ENCODE results near the gene ZBTB20.

ZBTB20 gene

GRCh38 chr3:114424337-114424736, 722.8 kb downstream of the ZBTB20 start:
- no peak for TF ChIP-seq CTCF (conservative IDR thresholded peaks at IDR 0.05; ENCODE audit: control insufficient read depth, insufficient read depth, low read depth, low read length)
- H3K4me3 ChIP-seq (ENCODE audit: control insufficient read depth, low read depth, low read length): no peak overlapping the region
- DNase-seq (ENCODE audit: low read depth): no peak

- no peak overlapping the region for H3K4me3 ChIP-seq (ENCODE audit: control insufficient read depth, low read depth, low read length)
- TF ChIP-seq CTCF (conservative IDR thresholded peaks at IDR 0.05; ENCODE audit: control insufficient read depth, insufficient read depth, low read depth, low read length): no peak
- DNase-seq (ENCODE audit: low read depth): no peak
Measured at GRCh38 chr3:114421204-114421603, 725.9 kb downstream of the ZBTB20 start.

- no peak for DNase-seq (ENCODE audit: low read depth)
- no peak overlapping the region for H3K4me3 ChIP-seq (ENCODE audit: control insufficient read depth, low read depth, low read length)
- TF ChIP-seq CTCF (conservative IDR thresholded peaks at IDR 0.05; ENCODE audit: control insufficient read depth, insufficient read depth, low read depth, low read length): no peak
Measured at GRCh38 chr3:114420072-114420471, 727.0 kb downstream of the ZBTB20 start.

DNA sequence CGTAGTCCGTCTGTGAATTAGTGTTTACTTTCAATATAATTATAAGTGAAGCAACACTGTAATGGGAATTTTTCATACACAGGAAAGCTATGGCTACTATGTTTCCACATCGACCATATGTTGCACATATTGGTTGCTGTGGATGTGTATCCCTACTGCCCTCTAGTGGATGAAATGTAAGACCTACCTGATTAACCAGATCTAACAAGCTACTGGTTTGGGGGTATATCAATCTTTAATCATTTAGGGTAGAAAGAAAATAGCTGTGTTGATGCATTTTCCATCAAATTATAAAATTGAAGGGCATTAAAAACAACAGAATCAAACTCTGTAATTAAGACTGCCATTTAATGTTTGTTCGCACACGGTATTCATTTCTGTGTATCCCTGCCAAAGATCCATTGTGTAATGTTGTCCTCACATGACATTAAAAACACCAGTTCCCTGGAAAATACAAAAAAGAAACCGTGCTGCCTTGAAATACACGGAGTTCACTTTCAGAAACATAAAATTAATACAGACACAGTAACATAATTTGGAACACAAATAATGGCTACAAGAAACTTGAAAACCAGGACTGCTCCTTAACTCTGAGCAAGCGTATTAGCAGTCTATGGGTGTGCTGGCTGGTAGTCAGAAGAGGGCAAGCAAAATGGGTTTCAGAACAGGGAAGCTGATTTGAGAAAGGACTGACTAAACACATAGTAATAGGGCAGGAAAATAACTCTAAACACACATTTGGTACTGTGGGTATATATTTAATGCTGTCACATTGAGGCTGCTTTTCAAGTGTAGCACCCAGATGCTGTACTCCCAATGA, 728.2 kb downstream of the ZBTB20 start:
- H3K4me3 ChIP-seq (ENCODE audit: control insufficient read depth, low read depth, low read length): peak overlapping the region; percentile 24

GRCh38 chr3:114418107-114418506, 729.0 kb downstream of the ZBTB20 start:
- peak; percentile 72 for DNase-seq (ENCODE audit: low read depth)
- TF ChIP-seq CTCF (conservative IDR thresholded peaks at IDR 0.05; ENCODE audit: control insufficient read depth, insufficient read depth, low read depth, low read length): no peak
- H3K4me3 ChIP-seq (ENCODE audit: control insufficient read depth, low read depth, low read length): no peak overlapping the region

More for the DNA sequence above, 728.2 kb downstream of the ZBTB20 start:
- peak; percentile 94 for DNase-seq (ENCODE audit: low read depth)
- peak; percentile 85 for TF ChIP-seq CTCF (conservative IDR thresholded peaks at IDR 0.05; ENCODE audit: control insufficient read depth, insufficient read depth, low read depth, low read length)

DNA sequence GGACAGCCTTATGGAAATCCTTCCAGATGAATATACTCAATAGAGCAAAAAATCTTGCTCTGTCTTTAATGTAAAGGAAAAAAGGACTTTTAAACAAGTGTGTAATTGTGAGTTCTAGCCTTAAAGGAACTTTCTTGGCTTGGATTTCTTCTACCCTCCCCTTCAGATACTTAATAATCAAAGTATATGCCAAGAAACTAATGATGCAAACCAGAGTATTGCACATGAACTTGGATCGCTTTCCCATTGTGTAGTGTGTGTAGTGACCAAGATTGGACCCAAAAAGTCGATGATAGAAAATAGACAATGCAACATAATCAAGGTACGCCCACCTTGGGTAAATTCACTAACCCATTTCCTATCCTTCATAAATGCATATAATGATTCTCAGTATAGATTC, 729.4 kb downstream of the ZBTB20 start:
- TF ChIP-seq CTCF (conservative IDR thresholded peaks at IDR 0.05; ENCODE audit: control insufficient read depth, insufficient read depth, low read depth, low read length): no peak
- no peak overlapping the region for H3K4me3 ChIP-seq (ENCODE audit: control insufficient read depth, low read depth, low read length)
- DNase-seq (ENCODE audit: low read depth): peak; percentile 55
